Esophagus squamous epithelium (tissue), 5 donors: Measurements from ENCODE around the gene TSPAN11. TPM values are rescaled to one million over a fixed set of nuclear protein-coding genes. Genes with fewer than 3 reads are reported as not detected.

Source experiments
- DNase-seq: peaks from one replicate; lab custom pipeline; 2025; lab: John Stamatoyannopoulos, UW
- H3K27ac ChIP-seq, 4 donors: fragments of 200-600 bp; sonication (generic); one replicate each; pipeline ENCODE4 v1.5.1; 2016 to 2019; ENCODE audit warnings: mild to moderate bottlenecking in 1 of 4
- H3K27me3 ChIP-seq, 4 donors: fragments of 200-600 bp; sonication (generic); 1 replicate in 3 of 4; 2 replicates in 1 of 4; pipeline versions ENCODE4 v1.5.1 to v1.6.0; 2017 to 2021; ENCODE audit warnings: antibody characterized with exemption in 1 of 4
- H3K36me3 ChIP-seq, 3 donors: fragments of 200-600 bp; sonication (generic); one replicate each; pipeline ENCODE4 v1.5.1; 2016 to 2019
- H3K4me1 ChIP-seq, 3 donors: fragments of 200-600 bp; sonication (generic); one replicate each; pipeline ENCODE4 v1.5.1; 2017 to 2019
- H3K4me3 ChIP-seq, 4 donors: fragments of 200-600 bp; sonication (generic); 1 replicate in 3 of 4; 2 replicates in 1 of 4; pipeline ENCODE4 v1.5.1; 2016 to 2019; ENCODE audit warnings: mild to moderate bottlenecking in 2 of 4, moderate library complexity in 1 of 4
- H3K9me3 ChIP-seq, 3 donors: fragments of 200-600 bp; sonication (generic); one replicate each; pipeline ENCODE4 v1.5.1; 2016 to 2019
- CTCF ChIP-seq, 6 experiments: fragments of 450-650 bp in 4 of 6; fragments of 200-600 bp in 2 of 6; sonication (generic) in 2 of 6; IDR thresholded peaks; one replicate each; pipeline ENCODE4 v1.5.1; 2016 to 2019; ENCODE audit warnings: antibody characterized with exemption in 6 of 6, mild to moderate bottlenecking in 4 of 6, moderate library complexity in 4 of 6
- POLR2A ChIP-seq, 4 donors: fragments of 450-650 bp; IDR thresholded peaks; one replicate each; pipeline ENCODE4 v1.6.1; 2017; ENCODE audit warnings: antibody characterized with exemption in 4 of 4, mild to moderate bottlenecking in 4 of 4, moderate library complexity in 3 of 4
- WGBS, 2 donors: methylation state at CpG; one replicate each; pipeline ENCODE4 v1.1.5; 2018; 5-methylcytosine and 5-hydroxymethylcytosine counted together
- intact Hi-C: fragments of 100-400 bp; cut with DNase I; formaldehyde crosslinking; loops from one replicate; pipeline ENCODE4 v1.15.0; 2022
- total RNA-seq, 4 donors: library from RNA; depleted of rRNA; stranded (reverse); fragments of >200 nt; gene quantifications; one replicate each; pipeline ENCODE4 v1.1.0, GENCODE V29; 2016
- donor health status: DM: yes; HTN: yes; CAD: no.

TSPAN11 gene
- total RNA-seq, 4 donors from 2014 or later, result 0.27 to 3.0 (median 1.2) TPM

GRCh38 chr12:30993766-30994165, 67.2 kb downstream of the TSPAN11 start:
- Histone ChIP-seq H3K27me3 (no peaks in the 10 kb centered on the region), H3K4me1 (peaks cover 0 to 4% (median 0%) of the 10 kb centered on the region in 3 donors), H3K27ac (no peak overlapping the region), H3K4me3 (no peak overlapping the region), H3K36me3 (no peaks in the 10 kb centered on the region), H3K9me3 (no peaks in the 10 kb centered on the region)
- TF ChIP-seq POLR2A (IDR thresholded peaks at IDR 0.05) (no peak), CTCF (IDR thresholded peaks at IDR 0.05) (no peak)
- 87 to 89% methylated on average over 2 to 3 of the region's 4 CpGs for WGBS, 2 donors
- intact Hi-C loops, result no loop called here
- DNase-seq, result no peak

- DNase-seq, result no peak
- Histone ChIP-seq H3K4me1 (peaks cover 0 to 4% (median 0%) of the 10 kb centered on the region in 3 donors), H3K9me3 (no peaks in the 10 kb centered on the region), H3K27me3 (no peaks in the 10 kb centered on the region), H3K4me3 (no peak overlapping the region), H3K36me3 (no peaks in the 10 kb centered on the region), H3K27ac (no peak overlapping the region)
- intact Hi-C loops, result no loop called here
- WGBS, 2 donors, result 82 to 84% methylated on average over 6 to 8 of the region's 13 CpGs
- TF ChIP-seq POLR2A (IDR thresholded peaks at IDR 0.05) (no peak), CTCF (IDR thresholded peaks at IDR 0.05) (no peak)
Observed at GRCh38 chr12:30994274-30994673, 67.7 kb downstream of the TSPAN11 start.

- no peaks in the 10 kb centered on the region for H3K27me3 ChIP-seq
- WGBS, 2 donors, result 72 to 75% methylated on average over 2 of the region's 2 CpGs
- DNase-seq, result no peak
- no peaks in the 10 kb centered on the region for H3K9me3 ChIP-seq
- intact Hi-C loops, result no loop called here
- peaks cover 0 to 4% (median 0%) of the 10 kb centered on the region in 3 donors for H3K4me1 ChIP-seq
- TF ChIP-seq CTCF (IDR thresholded peaks at IDR 0.05) (no peak), POLR2A (IDR thresholded peaks at IDR 0.05) (no peak)
- no peak overlapping the region for H3K4me3 ChIP-seq
- no peak overlapping the region for H3K27ac ChIP-seq
- H3K36me3 ChIP-seq, result no peaks in the 10 kb centered on the region
Observed at GRCh38 chr12:30996255-30996654, 69.7 kb downstream of the TSPAN11 start.

- H3K27me3 ChIP-seq, result peaks cover 0 to 3% (median 0%) of the 10 kb centered on the region in 4 donors
- intact Hi-C loops, result no loop called here
- WGBS, 2 donors, result 94 to 97% methylated on average over 3 of the region's 3 CpGs
- H3K4me1 ChIP-seq, result peaks cover 0 to 4% (median 0%) of the 10 kb centered on the region in 3 donors
- H3K9me3 ChIP-seq, result no peaks in the 10 kb centered on the region
- H3K4me3 ChIP-seq, result no peak overlapping the region
- H3K27ac ChIP-seq, result no peak overlapping the region
- TF ChIP-seq CTCF (IDR thresholded peaks at IDR 0.05), result no peak
- H3K36me3 ChIP-seq, result no peaks in the 10 kb centered on the region
- DNase-seq, result no peak
Observed at GRCh38 chr12:30996752-30997151, 70.2 kb downstream of the TSPAN11 start.

- peaks cover 0 to 4% (median 0%) of the 10 kb centered on the region in 3 donors for H3K4me1 ChIP-seq
Observed at GRCh38 chr12:30997685-30998440, 71.3 kb downstream of the TSPAN11 start.

More at GRCh38 chr12:30997685-30998440, 71.3 kb downstream of the TSPAN11 start:
- Histone ChIP-seq H3K9me3 (no peaks in the 10 kb centered on the region), H3K27me3 (peaks cover 0 to 12% (median 0%) of the 10 kb centered on the region in 4 donors), H3K27ac (no peak overlapping the region), H3K4me3 (no peak overlapping the region), H3K36me3 (no peaks in the 10 kb centered on the region)
- 74 to 81% methylated on average over 3 to 6 of the region's 7 CpGs for WGBS, 2 donors
- intact Hi-C loops, result no loop called here
- no peak for TF ChIP-seq CTCF (IDR thresholded peaks at IDR 0.05)
- no peak for TF ChIP-seq POLR2A (IDR thresholded peaks at IDR 0.05)
- DNase-seq, result no peak
